Right ventricle myocardium superior (tissue), 1 donor: ENCODE results near the gene PRPF18. TPM values are rescaled to one million over a fixed set of nuclear protein-coding genes. Genes with fewer than 3 reads are reported as not detected.

ENCODE experiments used
- total RNA-seq: library from RNA; stranded (reverse); fragmentation: NEBNext Ultra II Directional; extraction: Animal tissue kit (Norgen Biotek cat#: 25700); gene quantifications from one replicate; pipeline ENCODE4 v1.2.1, GENCODE V29; 2021
- donor health status: DM: no; HTN: yes; CAD: no; lungs with severe emphysema.

The PRPF18 gene
- total RNA-seq, 1 donor from 2014 or later = 14.9 TPM

Other genes starting within 250 kb of the PRPF18 start
- gene SEPHS1, start 238.7 kb upstream of the PRPF18 start, total RNA-seq = 27.8 TPM
- 18.5 TPM for gene BEND7, start 58.0 kb upstream of the PRPF18 start, total RNA-seq